HL-60/S4 treated with retinoic acid at 250 ng/mL for 4 days and 3 days (cell line): ENCODE results near the gene HOXA7.

Experiments
- in situ Hi-C: fragments of 300-500 bp; cut with MboI; formaldehyde crosslinking; loops from 2 replicates; pipeline ENCODE4 v1.7.0; 2022; ENCODE audit warnings: low sequenced_read_pairs

The HOXA7 gene

DNA sequence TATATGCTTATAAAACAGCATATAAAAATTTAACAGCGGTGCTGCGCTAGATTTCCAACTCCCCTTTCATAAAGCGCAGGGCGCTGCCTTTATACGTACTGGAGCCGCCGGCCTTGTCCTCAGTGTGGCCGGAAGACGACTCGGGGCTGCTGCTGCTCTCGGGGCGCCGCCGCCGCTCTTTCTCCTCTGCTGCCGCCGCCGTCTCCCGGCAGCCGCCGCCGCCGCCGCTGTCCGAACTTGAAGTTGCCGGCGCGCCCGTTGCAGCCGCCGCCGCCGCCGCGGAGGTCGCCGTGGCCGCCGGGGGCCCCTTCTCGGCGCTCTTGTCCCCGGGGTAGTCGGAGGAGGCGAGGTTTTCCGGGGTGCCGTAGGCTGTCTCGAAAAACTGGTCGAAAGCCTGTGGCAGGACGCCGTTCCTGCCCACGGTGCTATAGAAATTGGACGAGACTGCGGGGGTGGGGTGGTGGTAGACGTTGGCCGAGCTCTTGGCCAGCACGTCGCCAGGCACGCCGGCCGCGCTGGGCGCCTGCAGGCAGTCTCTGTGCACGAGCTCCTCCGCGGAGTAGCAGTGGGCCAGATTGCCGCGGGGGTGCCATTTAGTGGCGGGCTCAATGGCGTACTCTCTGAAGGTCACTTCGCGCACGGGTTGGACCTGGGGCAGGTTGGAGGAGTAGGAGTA, 28.0 kb upstream of the HOXA7 start:
- in situ Hi-C loops: loop anchor here (25.0 kb wide), 1 partner anchor 1297 kb away; no protein-coding TSS in a partner anchor

DNA sequence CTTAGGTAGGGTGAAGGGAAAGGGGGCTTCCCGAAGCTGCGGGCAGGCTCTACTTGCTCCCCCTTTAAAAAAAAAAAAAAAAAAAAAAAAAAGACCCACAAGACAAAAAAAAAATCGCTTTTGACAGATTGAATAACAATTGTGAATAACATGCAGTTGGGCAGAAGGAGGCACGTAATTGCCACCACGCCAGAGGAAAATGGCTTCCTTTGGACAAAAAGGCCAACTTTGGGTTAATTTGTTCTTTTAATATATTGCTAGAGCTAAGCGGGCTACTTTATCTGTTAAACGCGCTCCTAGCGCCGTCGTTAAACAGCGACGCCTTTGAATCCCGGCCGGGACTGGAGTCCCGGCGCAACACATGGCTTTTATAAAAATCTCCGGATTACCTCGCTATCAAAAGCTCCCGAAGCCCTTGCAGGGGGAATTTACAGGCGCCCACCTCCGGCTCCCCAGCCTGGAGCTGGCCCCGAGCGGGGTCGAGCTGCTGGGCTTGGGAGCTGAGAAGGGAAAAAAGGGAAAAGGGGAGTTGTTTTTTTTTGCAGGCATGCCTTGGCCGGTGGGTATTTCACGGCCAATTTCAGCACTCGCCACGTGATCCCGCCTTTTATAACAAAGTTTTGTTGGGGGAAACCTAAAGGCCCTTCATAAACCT, 27.3 kb upstream of the HOXA7 start:
- in situ Hi-C loops: loop anchor here (25.0 kb wide), 1 partner anchor 1297 kb away; no protein-coding TSS in a partner anchor

DNA sequence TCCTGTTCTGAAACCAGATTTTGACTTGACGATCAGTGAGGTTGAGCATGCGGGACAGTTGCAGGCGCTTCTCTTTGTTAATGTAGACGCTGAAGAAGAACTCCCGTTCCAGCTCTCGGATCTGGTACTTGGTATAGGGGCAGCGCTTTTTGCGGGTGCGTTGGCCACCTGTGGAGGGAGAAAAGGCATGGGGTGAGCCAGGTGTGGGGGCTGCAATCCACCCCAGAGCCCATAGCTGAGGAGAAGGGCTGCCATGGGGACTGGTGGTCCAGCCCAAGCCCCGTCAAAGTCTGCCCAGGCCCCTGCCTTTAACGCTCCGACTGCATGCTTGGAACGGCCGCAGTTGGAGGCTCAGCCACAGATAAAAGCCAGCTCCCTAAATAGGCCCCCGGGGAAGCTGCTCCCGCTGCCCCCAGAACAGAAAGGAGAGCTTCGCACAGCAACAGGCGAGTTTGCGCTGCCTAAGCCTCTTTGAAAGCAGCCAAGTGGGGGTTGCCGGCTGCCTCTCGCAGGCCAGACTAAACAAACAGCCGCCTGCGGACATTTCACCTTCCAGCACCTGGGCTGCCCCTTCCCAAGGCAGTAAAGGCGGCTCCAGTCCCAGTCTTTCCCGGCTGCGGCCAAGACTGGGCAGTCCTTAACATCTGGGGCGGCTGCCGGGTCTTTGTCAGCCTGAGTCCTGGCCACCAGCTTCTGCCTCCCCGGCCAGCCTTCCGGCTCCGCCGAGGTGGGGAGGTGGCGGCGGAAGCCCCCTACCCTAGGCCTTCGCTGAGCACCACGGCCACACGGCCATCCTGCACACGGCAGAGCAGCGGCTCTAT, 26.6 kb upstream of the HOXA7 start:
- in situ Hi-C loops: loop anchor here (25.0 kb wide), 1 partner anchor 1296 kb away; no protein-coding TSS in a partner anchor

DNA sequence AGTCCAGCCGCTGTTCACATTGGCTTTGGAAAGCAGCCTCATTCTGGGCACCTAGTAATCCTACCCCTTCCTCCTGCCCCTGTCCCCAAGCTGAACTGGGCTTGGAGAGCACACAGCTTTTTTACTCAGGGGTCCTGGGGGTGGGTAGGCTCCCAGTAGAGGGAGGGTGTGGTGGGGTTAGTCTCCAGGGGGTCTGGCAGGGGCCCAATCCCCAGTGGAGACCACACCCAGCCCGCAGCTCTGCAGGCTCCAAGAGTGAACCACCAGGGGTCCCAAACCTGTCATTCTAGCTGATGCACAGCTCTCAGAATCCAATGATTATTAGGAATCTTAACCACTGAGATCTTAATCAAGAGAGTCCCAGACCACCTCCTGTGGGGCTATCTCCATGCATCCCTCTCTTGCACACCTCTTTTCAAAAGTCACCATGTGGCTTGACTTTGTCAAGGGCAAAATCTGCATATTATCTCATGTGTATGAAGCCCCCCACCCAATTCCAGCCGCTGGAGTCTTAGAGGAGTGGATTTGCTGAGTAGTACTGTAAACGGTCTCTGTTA, 25.9 kb upstream of the HOXA7 start:
- in situ Hi-C loops: loop anchor here (25.0 kb wide), 1 partner anchor 1295 kb away; no protein-coding TSS in a partner anchor

DNA sequence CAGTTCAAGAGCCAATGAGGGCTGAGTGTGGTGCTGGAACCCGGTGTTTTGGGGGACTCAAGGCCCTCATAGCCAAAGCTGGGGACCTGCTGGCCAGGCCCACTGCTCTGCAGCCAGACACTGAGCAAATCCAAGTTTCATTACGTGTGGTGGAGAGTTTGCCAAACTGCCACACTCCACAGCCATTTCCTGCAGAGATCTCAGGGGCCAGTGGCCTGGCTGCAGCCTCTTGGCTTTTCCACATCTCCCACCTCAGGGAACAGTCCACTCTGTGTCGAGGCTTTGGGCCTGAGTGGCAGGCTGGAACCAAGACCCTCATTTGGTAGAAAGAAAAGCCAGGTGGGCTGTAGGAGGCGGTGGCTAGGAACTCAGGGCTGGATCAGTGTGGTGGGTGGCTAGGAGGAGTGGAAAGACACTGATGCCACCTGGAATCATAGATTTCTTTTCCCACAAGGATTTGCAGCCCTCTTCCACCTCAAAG, 25.4 kb upstream of the HOXA7 start:
- in situ Hi-C loops: loop anchor here (25.0 kb wide), 1 partner anchor 1295 kb away; no protein-coding TSS in a partner anchor

DNA sequence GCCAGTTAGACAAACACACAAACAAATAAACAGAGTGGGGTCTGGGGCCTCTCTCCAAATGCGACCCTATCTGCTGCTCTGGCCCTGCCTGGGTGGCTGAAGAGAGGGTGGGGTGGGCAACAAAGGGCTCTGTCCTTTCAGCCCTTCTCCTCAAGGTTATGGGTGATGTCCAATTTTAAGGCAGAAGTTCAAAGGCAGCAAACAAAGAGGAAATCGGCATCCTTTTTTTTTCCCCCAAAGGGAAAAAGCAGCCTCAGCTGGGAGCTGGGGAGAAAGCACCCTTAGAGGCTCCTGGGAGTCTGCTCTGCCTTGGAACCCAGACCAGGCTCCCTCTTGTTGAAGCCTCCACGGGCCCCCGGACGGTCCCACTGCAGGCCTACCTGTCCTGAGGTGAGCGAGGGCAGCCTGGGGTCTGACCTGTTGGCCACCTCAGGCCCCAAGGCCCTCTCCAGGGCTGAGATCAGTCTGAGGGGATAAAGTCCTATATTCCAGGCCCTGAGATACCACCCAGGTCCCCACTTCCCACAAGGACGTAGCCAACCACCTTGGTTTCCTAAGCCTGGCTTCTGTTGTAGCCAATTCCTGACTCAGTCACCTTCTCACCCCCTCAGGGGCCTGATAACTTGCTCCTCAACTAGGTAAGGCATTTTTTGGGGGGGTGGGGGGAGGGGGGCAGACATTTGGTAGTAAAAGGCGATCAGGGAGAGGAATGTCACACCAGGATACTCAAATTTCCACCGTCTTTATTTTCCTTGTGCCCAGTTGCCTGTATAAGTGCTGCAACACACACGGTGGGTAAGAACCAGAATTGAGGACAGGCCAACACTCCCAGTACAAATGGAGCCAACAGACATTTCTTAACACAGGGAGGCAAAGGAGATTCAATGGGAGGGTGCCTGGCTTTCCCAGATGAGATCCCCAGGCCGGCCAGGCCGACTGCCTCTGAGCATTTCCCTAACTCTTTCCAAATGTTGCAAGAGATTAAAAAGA, 24.3 kb upstream of the HOXA7 start:
- in situ Hi-C loops: loop anchor here (25.0 kb wide), 1 partner anchor 1293 kb away; no protein-coding TSS in a partner anchor

DNA sequence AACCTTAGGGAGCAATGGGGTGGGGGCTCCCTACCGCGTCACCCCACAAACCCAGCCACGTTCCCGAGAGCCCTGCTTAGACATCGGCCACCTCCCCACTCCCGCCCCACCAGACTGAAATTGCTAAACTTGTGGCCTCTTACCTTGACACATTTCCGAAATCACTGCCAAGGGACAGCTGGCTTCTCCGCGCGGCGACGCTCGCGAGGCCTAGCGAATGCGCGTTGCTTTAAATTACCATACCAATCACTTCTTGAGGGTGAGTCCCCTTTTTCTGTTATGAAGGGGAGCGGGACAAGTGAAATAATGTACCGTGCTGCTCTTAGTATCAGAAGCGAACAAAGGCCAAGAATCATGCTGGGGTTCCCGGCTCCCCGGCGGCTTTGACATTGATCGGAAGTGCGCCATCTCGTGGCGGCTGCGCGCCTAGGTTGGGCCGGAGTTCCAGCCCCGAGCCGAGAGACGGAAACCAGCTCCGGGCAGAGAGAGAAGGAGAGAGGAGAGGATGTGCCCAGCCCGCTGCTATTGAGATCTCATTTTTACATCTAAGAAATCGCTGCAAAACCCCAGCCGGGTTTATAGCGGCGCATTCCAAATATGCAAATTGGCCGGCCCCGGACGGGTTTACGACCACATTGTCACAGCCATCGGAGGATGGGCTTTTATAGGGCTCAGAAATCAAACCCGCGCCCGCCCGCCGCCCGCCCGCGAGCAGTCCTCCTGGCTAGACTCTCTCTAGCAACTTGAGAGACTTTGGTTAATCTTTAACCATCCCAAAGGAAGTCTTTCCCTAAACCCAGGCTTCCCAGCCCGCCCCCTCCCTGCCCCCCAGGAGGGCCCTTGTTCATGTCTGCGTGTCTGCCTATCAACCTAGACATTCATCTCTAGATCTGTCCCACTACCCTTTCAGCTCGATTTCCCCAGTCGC, 23.3 kb upstream of the HOXA7 start:
- in situ Hi-C loops: loop anchor here (25.0 kb wide), 1 partner anchor 1292 kb away; no protein-coding TSS in a partner anchor

DNA sequence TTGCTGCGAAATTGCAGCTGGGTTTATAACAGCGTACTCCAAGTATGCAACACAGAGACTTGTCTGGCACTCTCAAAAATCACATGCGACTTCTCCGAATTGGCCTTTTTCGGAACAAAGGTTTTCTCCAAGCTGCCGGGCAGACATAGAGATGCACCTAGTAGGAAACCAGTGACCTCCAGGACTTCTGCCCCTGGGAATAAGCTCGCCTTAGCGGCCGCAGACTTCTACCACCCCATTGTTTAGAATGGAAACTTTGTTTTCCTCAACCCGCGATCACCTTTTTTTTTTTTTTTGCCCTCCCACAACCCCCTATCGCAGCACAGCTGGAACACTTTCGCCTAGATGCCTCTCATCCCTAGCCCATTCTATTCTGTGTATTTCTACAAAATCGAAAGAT, 22.6 kb upstream of the HOXA7 start:
- in situ Hi-C loops: loop anchor here (25.0 kb wide), 1 partner anchor 1292 kb away; no protein-coding TSS in a partner anchor

DNA sequence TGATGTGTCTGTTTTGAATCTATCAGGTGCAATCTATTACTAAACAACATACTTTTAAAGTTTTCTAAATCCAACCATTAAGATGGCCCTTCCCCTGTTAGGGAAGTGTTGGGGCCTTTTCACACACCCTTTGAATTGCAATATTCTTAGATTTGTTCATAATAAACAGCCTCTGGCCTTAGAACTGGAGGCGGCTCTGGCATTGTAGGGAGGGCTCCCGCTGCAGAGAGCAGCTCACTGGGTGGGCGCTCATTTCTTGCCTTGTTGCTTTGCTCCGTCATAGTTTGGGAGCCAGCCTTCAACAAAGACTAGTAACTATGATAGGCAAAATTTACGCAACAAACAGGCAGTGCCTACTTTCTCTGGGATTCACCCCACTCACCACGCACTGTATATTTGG, 21.9 kb upstream of the HOXA7 start:
- in situ Hi-C loops: loop anchor here (25.0 kb wide), 1 partner anchor 1291 kb away; no protein-coding TSS in a partner anchor

DNA sequence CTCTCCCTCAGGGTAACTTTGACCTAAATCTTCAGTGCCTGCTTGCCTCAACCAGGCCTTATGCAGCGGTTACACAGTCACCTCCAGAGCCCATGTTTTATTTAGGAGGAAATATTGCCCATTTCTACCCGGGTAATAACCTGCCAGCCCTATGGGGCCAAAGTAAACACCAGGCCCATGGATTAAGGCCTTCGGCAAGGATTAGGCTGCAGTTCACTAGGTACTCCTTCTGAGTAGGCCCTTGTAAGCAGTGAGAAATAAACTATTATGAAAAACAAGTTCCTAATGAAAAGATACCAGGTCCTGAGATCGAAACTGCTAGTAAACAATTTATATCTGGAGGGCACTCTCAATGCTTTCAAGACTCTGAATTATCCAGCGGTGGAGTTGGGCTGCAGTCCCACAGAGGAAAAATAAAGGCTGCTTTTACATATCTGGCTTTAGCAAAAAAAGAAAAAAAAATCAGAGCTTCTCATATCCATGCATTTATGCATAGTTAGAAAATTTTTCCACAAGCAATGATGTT, 21.4 kb upstream of the HOXA7 start:
- in situ Hi-C loops: loop anchor here (25.0 kb wide), 1 partner anchor 1291 kb away; no protein-coding TSS in a partner anchor

DNA sequence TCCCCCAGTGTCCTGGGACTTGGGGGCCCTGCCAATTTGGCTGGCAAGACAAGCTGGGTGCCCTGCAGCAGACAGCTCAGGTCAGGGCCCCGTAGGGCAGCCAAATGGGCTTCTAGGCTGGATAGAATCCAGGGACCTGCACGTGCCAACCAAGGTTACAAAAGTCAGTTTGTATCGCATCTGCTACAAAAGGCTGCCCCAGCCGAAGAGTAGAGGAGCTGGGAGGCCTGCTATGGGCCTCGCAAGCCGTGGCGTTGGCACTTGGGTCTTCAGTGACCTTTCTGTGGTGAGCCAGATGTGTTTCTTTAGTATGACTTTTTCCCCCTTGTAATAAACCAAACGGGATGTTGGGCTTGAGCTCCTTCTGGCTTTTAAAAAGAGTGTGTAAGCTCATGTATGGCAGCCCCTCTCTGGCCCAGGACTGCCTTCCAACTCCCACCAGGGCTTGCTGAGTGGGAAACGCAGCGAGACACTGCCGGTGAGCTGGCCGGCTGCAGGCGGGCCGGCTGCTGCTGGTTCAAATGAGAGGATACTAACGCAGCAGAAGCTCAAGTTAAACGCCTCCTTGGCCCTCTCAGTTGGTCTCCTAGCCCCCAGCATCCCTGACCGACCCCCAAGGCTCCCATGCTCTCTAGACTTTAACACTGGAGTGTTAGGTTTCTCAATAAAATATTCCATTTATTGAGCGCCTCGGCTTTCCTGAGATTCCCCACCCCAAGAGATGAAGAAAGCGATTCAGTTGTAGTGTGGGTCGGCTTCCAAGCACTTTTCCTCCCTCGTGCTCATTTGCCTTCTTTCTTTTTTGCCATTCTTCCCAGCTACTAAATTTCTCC, 20.7 kb upstream of the HOXA7 start:
- in situ Hi-C loops: loop anchor here (25.0 kb wide), 1 partner anchor 1290 kb away; no protein-coding TSS in a partner anchor

DNA sequence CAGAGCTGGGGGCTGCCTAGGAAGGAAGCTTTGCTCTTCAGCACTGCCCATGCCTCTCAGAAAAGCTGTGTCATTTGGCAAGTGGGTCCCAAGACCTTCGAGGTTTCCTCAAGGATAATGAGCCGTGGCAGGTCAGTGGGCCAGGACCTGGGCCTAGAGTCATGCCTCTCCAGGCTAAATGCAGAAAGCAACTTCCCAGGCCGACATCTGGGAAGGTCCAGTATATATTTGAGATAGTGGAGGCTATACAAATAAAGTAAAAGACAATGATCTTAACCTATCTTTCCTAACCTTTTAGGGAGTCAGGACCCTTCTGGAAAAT, 20.0 kb upstream of the HOXA7 start:
- in situ Hi-C loops: loop anchor here (25.0 kb wide), 1 partner anchor 1289 kb away; no protein-coding TSS in a partner anchor

DNA sequence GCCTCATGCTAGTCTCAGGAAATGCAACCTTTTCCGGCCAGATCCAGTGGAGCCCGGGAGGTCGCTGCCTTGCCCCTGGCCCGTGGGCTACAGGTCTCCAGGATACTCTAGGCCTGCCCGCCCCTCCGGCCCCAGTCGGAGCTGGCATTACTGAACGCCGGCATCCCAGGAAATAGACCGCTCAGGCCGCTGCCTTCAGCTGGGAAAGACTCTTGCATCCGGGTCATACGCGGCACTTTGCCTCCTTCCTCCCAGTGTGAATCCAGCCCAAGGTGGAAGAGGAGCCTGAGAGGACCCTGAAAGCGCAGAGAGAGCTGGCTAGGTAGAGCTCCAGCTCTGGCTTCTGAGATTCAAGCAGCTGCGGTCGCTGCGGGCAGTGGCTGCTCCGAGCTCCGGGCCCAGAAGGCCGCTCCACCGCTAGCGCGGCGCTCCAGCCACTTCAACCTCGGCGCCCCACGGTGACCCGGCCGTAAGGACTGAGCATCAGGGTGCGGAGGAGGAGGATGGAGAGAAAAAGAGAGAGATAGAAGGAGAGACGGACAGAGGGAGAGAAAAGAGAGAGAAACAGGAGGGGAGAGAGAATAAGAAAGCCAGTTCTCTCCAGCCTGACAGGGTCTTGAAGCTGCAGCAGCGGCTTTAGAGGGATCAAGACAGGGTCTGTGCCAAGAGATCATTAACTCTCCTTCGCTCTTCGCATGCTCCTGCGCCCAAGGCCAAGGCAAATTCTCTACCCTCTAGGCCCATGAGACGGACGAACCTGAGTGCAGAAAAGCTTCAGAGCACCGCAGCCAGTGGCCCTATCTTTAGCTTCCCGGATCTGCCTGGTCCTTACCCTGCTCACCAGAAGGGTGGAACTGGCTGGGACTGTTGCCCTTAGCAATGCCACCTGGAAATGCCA, 19.4 kb upstream of the HOXA7 start:
- in situ Hi-C loops: loop anchor here (25.0 kb wide), 1 partner anchor 1289 kb away; no protein-coding TSS in a partner anchor

DNA sequence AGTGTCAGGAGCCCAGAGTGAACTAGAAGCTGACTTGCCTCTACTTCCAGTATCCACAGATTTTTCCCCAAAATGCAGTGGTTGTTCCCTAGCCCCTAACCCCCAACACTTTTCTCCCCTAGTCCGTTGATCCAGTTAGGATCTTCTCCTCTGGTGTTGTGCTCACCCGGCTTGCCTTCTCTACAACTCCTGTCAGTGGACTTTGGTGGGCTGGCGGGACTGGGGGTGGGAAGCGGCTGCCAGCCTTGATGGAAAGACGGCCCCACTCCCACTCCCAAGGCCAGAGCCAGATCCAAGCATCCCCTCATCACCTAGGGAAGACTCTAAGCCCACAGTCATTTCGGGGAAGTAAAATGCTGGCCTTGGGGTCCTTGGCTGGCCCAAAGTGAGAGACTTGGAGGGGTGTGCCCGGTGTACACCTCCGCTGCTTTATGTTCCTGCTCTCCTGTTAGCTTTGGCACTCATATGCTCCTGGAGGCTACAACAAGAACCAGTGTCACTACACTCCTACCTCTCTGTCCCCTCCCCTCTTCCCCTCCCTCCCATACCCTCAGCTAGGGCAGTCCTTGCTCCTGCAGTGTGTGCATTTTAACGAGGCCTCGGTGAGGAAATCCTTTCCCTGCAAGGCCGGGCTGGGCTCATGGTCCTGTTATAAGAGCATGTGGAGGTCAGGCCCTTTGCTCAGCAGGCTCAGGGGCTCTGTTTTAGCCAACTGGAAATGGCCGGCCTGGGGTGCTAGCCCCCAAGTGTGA, 18.6 kb upstream of the HOXA7 start:
- in situ Hi-C loops: loop anchor here (25.0 kb wide), 1 partner anchor 1288 kb away; no protein-coding TSS in a partner anchor
